Sigmoid colon (tissue), 3 donors: ENCODE results near the gene TCAIM.

ENCODE experiments used
- CTCF ChIP-seq, 4 experiments: fragments of 450-650 bp in 3 of 4; fragments of 200-600 bp in 1 of 4; IDR thresholded peaks; one replicate each; pipeline ENCODE4 v1.5.1; 2016 to 2019; ENCODE audit warnings: antibody characterized with exemption in 4 of 4, mild to moderate bottlenecking in 3 of 4, moderate library complexity in 2 of 4
- POLR2A ChIP-seq, 2 donors: fragments of 450-650 bp; IDR thresholded peaks; one replicate each; pipeline ENCODE4 v1.6.1; 2016; ENCODE audit warnings: antibody characterized with exemption in 2 of 2, mild to moderate bottlenecking in 2 of 2, moderate library complexity in 2 of 2

- TF ChIP-seq CTCF (IDR thresholded peaks at IDR 0.05) (no peak), POLR2A (IDR thresholded peaks at IDR 0.05) (no peak)
These were observed 97.6 kb downstream of the TCAIM start for GRCh38 chr3:44436181-44436580.
